PC-3 (cell line): ENCODE results near the gene NOP10. TPM values are rescaled to one million over a fixed set of nuclear protein-coding genes. Genes with fewer than 3 reads are reported as not detected.

Experiments
- microRNA-seq: library from miRNA; unstranded; fragments of <30 nt; microRNA quantifications from one replicate; pipeline ENCODE4 v1.1.0, GENCODE V29; 2020; ENCODE audit not compliant: unreplicated experiment
- total RNA-seq: library from RNA; depleted of rRNA; stranded (reverse); fragments of >200 nt; gene quantifications from 2 replicates; pipeline ENCODE4 v1.2.3, GENCODE V29; 2014; rRNA removed

The NOP10 gene
- total RNA-seq, 1 experiment from 2014 or later: 323 TPM

Small RNA genes within 50 kb of the gene (microRNA-seq; reads per million reads assigned to microRNA genes)
- not detected for gene MIR1233-1

Other genes starting within 250 kb of the NOP10 start
- 50.3 and 66.0 TPM in 2 replicates for gene EMC7, start 241.3 kb downstream of the NOP10 start, total RNA-seq
- 1.2 and 2.6 TPM in 2 replicates for gene PGBD4, start 241.1 kb downstream of the NOP10 start, total RNA-seq
- gene KATNBL1, start 133.0 kb downstream of the NOP10 start, total RNA-seq: 51.6 and 57.6 TPM in 2 replicates
- 486 and 540 TPM in 2 replicates for gene EMC4, start 118.1 kb downstream of the NOP10 start, total RNA-seq
- gene SLC12A6, start 5.4 kb downstream of the NOP10 start, total RNA-seq: 22.9 TPM in 2 replicates
- 0.04 TPM in 1 of 2 replicates, not detected in the other for gene NUTM1, start 179 bp upstream of the NOP10 start, total RNA-seq
- gene LPCAT4, start 24.1 kb upstream of the NOP10 start, total RNA-seq: 37.0 and 38.2 TPM in 2 replicates
- gene GOLGA8A, start 94.7 kb upstream of the NOP10 start, total RNA-seq: 25.3 and 37.3 TPM in 2 replicates
- gene GOLGA8B, start 240.5 kb upstream of the NOP10 start, total RNA-seq: 50.0 and 51.0 TPM in 2 replicates